HS-5 (cell line): ENCODE results near the gene DNMT3L.
"Not testable (repeated sequence)": the region's sequence is repeated elsewhere in the genome, so short reads cannot be mapped to it uniquely, and the experiment has no call there.

Experiments used
- DNase-seq: peaks from one replicate; pipeline ENCODE4 v3.0.0-alpha.2; 2012; ENCODE audit warnings: low read depth

The DNMT3L gene

DNA sequence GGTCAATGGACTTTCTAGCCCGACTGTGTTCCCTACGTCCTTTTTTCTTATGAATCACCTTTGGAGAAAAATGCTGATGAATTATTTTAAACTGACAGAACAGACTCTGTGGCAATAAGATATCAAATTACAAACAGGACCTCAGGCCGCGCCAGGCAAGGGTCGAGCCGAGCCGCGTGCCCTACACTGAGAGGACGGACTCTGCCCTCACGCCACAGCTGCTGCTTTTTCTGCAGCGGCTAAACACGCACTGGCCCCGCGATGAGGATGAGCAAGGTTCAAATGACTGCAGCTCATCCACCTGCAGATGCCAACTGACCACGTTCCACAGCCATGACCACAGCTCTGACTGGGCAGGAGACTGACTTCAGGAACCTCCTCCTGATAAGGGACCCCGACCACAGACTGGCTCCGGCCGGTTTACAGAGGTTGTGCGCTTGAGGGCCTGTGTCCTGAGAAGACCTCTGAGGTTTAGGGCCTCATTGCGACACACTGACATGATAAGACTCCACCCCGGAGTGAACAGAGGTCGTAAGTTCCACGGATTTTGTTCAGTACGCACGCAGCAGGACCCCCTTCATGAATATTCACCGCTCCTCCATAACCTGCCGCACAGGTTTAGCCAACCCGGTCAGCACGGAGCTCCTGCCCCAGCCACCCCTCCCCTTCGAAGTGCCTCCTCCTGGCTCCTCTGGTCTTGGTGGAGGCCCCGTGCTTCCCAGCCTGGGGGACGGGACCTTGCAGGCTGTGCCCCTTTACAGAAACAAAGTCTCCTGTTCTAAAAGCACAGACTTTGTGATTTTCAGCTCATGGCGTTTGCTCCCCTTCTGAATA lies 12.3 kb downstream of the DNMT3L start:
- not testable (repeated sequence) for DNase-seq

DNA sequence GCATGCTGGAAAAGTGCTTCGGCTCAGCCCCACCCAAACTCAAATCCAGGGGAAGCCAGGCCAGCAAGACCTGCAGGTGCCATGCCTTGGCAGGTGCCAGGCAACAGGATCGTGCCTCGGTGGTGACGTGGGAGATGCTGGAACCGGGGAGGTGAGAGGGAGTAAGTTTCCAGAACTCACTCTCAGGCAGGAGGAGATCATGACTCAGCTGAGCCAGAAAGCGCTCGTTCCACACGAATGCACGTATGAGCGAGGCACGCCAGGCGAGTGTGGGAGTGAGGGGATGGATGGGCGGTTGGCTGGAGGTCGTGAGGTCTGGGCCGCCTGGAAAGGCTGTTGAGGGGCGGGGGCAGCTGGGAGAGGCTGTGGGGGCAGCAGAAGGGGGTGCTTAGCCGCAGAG lies 13.8 kb downstream of the DNMT3L start:
- DNase-seq = not testable (repeated sequence)

DNA sequence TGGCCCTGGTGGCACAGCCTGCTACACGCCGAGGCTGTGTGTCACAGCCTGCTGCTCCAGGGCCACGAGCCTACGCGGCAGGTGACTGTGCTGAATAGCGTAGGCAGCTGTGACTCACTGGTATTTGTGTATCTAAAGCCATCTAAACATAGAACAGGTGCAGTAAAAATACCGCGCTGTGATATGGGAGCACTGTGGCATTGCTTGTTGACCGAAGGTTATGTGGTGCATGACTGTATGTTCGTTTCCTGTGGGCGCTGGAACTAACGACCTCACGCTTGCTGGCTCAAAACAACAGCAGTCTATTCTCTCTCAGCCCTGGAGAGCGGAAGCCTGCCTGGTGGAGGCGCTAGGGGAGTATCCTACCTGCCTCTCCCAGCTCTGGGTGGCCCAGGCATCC lies 17.7 kb downstream of the DNMT3L start:
- DNase-seq = not testable (repeated sequence)

DNA sequence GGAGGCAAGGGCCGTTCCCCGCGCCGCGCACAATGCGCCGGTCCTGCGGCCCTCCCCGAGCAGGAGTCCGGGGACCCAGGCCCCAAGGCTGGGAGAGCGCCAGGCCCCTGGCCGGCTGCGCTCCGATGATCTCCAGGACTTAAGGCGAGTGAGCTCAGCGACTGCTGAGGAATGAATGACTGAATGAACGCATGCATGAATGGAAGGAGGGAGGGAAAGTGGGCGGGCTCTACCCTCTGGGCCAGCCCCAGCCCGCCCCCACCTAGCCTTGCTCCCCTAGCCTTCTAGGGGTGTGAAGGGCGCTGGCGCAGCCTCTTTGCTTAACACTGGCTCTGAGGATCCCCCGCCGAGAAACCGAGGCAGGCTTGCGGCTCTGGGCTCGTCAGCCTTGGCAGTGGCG lies 20.4 kb downstream of the DNMT3L start:
- not testable (repeated sequence) for DNase-seq

DNA sequence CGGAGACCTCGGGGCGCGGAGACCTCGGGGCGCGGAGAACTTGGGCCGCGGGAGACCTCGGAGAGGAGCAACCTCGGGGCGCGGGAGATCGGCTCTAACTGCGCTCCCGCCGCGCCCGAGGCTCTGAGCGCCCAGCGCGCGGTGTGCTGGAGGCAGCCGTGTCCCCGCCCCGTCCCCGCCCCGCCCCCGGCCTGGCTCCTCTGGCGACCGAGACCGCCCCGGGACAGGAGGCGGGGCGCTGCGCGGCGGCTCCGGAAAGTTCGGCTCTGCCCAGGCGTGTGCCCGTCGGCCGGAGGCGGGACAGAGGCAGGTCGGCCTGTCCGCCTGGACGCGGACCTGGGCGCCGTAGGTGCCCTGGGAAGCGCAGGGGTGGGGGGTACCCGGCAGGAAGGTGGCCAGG lies 20.9 kb downstream of the DNMT3L start, which contains the start of gene ICOSLG:
ICOSLG (minus strand) TSS at position 102 of the 400 bp plus-strand sequence. CDS start 126 bp downstream, outside the sequence.
- DNase-seq = not testable (repeated sequence)

DNA sequence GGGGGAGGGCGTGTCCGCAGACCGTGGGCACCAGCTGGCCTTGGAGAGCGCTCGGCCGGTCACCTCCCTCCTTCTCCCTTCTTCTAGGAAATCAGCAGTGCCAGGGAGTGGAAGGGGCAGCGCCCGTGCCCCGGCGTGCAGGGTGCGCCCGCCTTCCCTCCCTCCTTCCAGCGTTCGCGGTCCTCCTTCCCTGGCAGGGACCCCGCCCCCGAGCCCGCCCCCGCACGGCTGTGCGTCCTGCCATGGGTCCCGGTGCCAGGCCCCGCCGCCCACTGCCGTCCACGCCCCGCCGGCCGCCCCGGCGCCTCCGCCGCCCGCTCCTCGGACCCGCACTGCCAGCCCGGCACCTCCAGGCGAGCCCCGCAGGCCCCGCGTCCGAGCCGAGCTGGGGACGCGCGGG lies 21.3 kb downstream of the DNMT3L start:
- not testable (repeated sequence) for DNase-seq

DNA sequence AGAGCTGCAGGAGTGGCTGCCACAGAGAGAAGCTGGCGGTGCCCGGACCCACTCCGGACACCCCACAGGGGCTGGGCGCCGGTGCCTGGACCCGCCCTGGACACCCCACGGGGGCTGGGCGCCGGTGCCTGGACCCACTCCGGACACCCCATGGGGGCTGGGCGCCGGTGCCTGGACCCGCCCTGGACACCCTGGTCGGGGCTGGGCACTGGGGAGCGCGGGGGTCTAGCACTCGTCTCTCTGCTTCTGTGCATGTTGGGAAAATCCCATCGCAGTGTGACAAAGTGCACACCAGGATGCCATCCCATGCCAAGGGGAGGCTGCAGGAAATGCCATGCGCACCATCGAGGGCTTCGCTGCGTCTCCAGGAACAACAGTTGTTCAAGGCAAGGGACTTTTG lies 32.1 kb downstream of the DNMT3L start:
- DNase-seq = not testable (repeated sequence)

- DNase-seq = not testable (repeated sequence)
These were observed 33.6 kb downstream of the DNMT3L start for GRCh38 chr21:44228109-44228508.

DNA sequence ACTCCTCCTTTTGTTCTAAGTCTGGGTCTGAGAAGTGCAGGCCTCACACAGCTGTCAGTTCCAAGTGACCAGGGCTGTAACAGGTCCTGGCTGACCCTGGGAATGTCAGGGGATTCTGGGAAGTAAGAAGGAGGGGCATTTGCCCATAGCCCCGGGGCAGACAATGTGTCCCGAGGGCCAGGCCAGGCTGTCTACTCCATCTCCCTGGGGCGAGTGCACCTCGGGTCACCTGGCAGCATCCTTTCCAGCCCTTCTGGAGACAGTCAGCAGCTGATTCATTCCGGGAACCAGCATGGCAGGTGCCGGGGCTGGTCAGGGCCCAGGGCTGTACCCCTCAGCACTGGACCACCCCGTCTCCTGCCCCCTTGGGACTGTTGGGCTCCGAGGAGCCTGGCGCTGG lies 34.1 kb downstream of the DNMT3L start:
- not testable (repeated sequence) for DNase-seq

DNA sequence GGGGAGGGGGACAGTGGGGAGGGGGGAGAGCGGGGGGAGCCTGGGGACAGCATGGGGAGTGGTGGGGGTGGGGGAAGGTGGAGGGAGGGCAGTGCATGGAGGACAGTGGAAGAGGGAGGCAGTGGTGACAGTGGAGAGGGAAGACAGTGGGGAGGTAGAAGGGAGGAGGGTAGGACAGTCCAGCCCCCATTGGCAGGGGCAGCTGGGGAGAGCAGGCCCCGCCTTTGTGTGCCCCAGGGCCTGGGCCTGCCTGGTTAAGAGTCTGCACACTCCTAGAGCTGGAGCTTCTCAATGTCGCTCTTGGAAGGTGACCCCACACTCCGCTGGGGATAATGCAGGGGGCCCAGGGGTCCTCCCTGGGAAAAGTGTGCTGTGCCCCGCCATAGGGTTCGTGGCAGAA lies 36.1 kb downstream of the DNMT3L start:
- not testable (repeated sequence) for DNase-seq

DNA sequence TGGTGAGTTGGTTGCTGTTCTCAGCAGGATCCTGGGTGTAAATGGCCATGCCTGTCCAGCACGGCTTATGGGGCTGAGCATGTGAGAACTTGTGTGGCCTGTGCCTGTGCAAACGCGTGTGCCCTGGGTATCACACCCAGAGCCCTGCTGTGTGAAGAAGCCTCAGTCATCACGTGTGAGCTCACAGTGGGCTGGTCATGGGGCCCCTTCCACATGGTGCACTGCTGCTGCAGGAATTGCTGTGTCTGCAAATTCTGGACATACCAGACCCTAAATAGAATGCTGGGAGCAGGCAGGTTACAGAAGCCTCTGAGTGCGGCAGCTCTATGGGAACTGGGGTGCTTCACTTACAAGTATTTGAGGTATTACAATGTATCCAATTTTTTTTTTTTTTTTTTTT lies 38.4 kb downstream of the DNMT3L start:
- DNase-seq = not testable (repeated sequence)

GRCh38 chr21:44220674-44221073 lies 41.0 kb downstream of the DNMT3L start:
- not testable (repeated sequence) for DNase-seq

GRCh38 chr21:44218461-44218860 lies 43.2 kb downstream of the DNMT3L start:
- DNase-seq = not testable (repeated sequence)

GRCh38 chr21:44211978-44212377 lies 49.7 kb downstream of the DNMT3L start:
- not testable (repeated sequence) for DNase-seq

GRCh38 chr21:44211574-44211973 lies 50.1 kb downstream of the DNMT3L start:
- DNase-seq = not testable (repeated sequence)

- DNase-seq = not testable (repeated sequence)
These were observed 53.6 kb downstream of the DNMT3L start for GRCh38 chr21:44207860-44208646.

GRCh38 chr21:44206698-44207676 lies 54.7 kb downstream of the DNMT3L start:
- DNase-seq = not testable (repeated sequence)

DNA sequence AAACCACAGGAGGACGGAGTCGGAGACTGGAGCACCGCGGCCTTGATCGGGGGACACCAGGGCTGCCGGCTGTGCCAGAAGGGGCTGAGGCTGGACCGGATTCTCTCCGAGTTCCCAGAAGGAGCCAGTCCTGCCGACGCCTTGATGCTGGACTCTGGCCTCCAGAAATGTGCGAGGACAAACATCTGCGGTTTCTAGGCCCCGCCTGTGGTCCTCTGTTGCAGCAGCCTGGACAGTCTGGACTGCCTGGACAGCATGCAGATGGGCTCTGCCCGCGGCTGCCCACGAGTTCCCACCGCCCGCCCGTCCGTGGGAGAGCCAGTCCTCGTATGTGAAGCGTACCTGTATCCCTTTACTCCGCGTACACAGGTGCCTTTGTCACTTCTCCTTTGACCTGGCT lies 55.5 kb downstream of the DNMT3L start:
- DNase-seq = not testable (repeated sequence)

DNA sequence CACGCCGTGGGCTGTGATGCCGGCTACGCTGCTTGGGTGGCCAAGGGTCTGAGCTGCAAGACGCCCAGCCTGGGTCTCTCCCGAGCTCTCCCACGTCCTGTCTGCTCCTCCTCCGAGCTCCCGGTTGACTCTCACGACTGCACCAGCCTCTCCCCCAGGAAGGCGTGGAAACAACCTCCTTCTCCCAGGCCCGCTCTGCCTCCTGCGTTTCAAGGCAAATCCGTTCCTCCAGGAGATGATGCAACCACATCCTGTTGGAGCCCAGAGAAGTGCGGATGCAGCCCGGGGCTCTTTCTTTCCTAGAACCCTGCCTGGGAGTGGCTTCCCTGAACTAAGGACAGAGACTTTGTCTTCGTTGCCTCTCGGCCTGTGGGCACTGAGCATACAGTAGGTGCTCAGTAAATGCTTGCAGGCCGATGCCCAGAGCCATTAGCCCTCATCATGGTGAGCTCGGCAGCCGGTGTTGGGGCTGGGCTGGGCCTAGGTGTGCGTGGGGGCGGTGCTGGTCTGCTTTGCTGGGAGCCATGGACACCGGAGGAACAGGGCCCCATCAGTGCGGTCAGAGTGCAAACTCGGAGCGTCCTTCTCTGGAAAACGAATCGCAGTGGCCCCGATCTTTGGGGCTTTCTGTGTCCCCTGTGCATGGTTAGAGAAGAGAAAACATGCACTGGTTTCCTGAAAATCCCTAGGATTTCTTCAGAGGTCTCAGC lies 59.0 kb downstream of the DNMT3L start:
- DNase-seq = not testable (repeated sequence)

GRCh38 chr21:44199997-44200396 lies 61.7 kb downstream of the DNMT3L start:
- not testable (repeated sequence) for DNase-seq

DNA sequence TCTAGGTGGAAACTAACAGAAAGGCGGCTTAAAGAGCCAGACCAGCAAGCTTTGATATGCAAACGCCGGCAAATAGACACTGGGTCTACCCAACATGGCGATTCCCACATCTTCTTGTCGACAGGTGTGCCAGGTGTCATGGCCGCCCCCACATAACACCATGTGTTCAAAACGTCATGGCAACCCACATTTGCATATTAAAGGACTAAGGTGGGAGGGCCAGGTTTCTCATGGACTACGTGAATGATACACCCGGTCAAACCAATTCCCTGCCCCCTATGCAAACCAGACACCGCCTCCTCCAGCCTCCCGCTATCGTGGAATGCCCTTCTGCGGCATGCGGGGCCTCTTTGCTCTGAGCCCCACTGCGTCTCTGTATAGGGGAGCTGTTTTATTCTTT lies 62.2 kb downstream of the DNMT3L start:
- no peak for DNase-seq
